Measurements from ENCODE around the gene KCNJ14. TPM values are rescaled to one million over a fixed set of nuclear protein-coding genes. Genes with fewer than 3 reads are reported as not detected.

The KCNJ14 gene
- total RNA-seq, 3 donors from 2014 or later (not counting 1 experiment from before 2014, with no cell fraction given), result 0.77 to 1.2 (median 0.85) TPM

DNA sequence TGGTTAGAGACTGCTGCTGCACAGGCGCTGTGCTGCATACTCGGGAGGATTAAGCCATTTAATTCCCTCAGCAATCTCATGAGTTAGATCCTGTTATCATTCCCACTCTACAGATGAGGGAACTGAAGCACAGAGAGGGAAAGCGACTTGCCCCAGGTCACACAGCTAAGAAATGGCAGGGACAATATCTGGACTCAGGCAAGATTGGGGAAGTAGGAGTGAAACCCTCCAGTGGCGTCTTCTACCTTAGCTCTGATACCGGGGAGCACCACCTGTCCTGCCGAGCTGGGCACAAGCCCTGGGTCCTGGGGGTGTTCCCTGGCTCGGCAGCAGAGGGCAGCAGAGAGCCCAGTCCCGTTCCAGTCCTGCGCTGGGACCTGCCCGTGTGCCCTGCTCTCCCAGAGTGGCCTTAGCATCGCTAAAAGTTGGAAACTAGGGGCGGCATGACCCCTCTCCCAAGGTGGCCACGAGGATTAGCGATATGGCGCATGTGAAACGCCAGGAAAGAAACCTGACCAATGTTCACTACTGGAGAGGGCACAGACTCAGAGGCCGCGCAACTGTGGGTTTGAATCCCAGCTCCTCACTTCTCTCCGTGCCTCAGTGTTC is 34.3 kb downstream of the KCNJ14 start:
- Mint-ChIP-seq H3K9me3 (no peaks in the 10 kb centered on the region), H3K36me3 (no peaks in the 10 kb centered on the region), H3K4me1 (peaks cover 22 to 39% of the 10 kb centered on the region in 2 donors), H3K27ac (no peak overlapping the region), H3K27me3 (ENCODE audit: low read depth in 2 of 2) (peaks cover 0 to 16% of the 10 kb centered on the region in 2 donors), H3K4me3 (peak overlapping the region; percentile 35)
- intact Hi-C loops (cut with micrococcal nuclease), result loop anchor here (5.0 kb wide), 1 partner anchor 148 kb away; the partner anchor contains the start of gene DBP
- Histone ChIP-seq H3K9me3 (ENCODE audit: control insufficient read depth, insufficient read depth, low read length) (no peaks in the 10 kb centered on the region), H3K27ac (ENCODE audit: low read length) (no peak overlapping the region), H3K27me3 (ENCODE audit: control insufficient read depth, insufficient read depth, low read length) (peaks cover 13% of the 10 kb centered on the region), H3K4me3 (ENCODE audit: low read length) (no peak overlapping the region), H3K36me3 (ENCODE audit: control insufficient read depth, insufficient read depth, low read length) (no peaks in the 10 kb centered on the region), H3K4me1 (ENCODE audit: control insufficient read depth, insufficient read depth, low read length) (peaks cover 42% of the 10 kb centered on the region)
- peak in 2 of 3 donors; percentile 19 to 28 for ATAC-seq
- DNase-seq, result peak; percentile 80 to 88
- TF ChIP-seq CTCF (IDR thresholded peaks at IDR 0.05), result peak; percentile 89
- 22% methylated on average over 19 of the region's 19 CpGs for WGBS (ENCODE audit: insufficient coverage)

DNA sequence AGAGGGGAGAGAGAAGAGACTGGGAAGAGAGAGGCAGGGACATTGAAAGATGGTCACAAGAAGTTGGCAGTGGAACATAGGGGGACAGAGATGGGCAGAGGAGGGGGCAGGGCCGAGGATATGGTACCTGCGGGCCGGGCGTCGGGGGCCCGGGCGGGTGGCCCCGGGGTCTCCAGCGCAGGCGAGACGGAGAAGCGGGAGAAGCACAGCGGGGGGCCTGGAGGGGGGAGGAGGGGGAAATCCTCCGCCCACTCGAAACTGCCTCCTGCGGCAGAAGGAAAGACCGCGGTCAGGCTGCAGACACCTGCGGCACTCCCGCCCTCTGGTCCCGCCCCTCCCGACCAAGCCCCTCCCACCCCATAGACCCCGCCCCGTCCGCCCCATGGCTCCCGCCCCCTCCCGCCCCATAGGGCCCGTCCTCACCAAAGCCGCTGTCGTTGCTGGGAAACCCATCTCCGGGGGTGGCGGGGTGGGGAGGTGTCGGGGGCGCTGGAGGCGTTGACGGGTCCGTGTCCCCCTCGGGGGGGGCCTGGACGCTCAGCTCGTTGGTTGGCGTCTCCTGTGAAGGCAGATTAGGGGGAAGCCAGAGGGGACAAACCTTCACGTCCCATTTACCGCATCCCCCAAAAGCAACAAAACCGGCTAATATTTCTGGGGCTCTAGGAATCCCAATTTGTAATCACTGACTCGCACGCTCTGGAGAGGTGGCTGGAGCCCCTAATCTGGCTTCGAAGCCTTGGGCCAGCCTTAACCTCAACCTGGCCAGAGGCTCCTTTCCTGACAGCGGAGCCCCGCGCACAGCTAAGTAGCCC is 35.8 kb downstream of the KCNJ14 start:
- H3K4me3 Mint-ChIP-seq, result peak overlapping the region; percentile 47
- ATAC-seq (peak in 2 of 3 donors; percentile 5 to 14), DNase-seq (peak; percentile 47 to 83)
- Histone ChIP-seq H3K36me3 (ENCODE audit: control insufficient read depth, insufficient read depth, low read length) (no peaks in the 10 kb centered on the region), H3K9me3 (ENCODE audit: control insufficient read depth, insufficient read depth, low read length) (no peaks in the 10 kb centered on the region), H3K4me1 (ENCODE audit: control insufficient read depth, insufficient read depth, low read length) (peaks cover 42% of the 10 kb centered on the region), H3K27ac (ENCODE audit: low read length) (no peak overlapping the region), H3K27me3 (ENCODE audit: control insufficient read depth, insufficient read depth, low read length) (peaks cover 20% of the 10 kb centered on the region), H3K4me3 (ENCODE audit: low read length) (no peak overlapping the region)
- H3K9me3 Mint-ChIP-seq, result no peaks in the 10 kb centered on the region
- H3K4me1 Mint-ChIP-seq, result peaks cover 26 to 44% of the 10 kb centered on the region in 2 donors
- no peak for TF ChIP-seq CTCF (IDR thresholded peaks at IDR 0.05)
- intact Hi-C loops (cut with micrococcal nuclease), result loop anchor here (5.0 kb wide), 1 partner anchor 146 kb away; the partner anchor contains the start of gene DBP
- peaks cover 8 to 16% of the 10 kb centered on the region in 2 donors for H3K27me3 Mint-ChIP-seq (ENCODE audit: low read depth in 2 of 2)
- no peaks in the 10 kb centered on the region for H3K36me3 Mint-ChIP-seq
- no peak overlapping the region for H3K27ac Mint-ChIP-seq
- WGBS (ENCODE audit: insufficient coverage), result 5% methylated on average over 45 of the region's 50 CpGs

- DNase-seq (no peak), ATAC-seq (no peak)
- H3K4me1 ChIP-seq (ENCODE audit: control insufficient read depth, insufficient read depth, low read length), result peaks cover 42% of the 10 kb centered on the region
- Mint-ChIP-seq H3K27me3 (ENCODE audit: low read depth in 2 of 2) (peaks cover 8 to 16% of the 10 kb centered on the region in 2 donors), H3K4me1 (peaks cover 26 to 44% of the 10 kb centered on the region in 2 donors), H3K9me3 (no peaks in the 10 kb centered on the region), H3K36me3 (no peaks in the 10 kb centered on the region), H3K27ac (peak overlapping the region; percentile 24 to 88), H3K4me3 (peak overlapping the region; percentile 67)
- WGBS (ENCODE audit: insufficient coverage), result 38% methylated on average over 10 of the region's 10 CpGs
- intact Hi-C loops (cut with micrococcal nuclease), result loop anchor here (2.0 to 5.0 kb wide), 2 partner anchors 23 to 146 kb away; partner anchors contain the start of genes CYTH2 and DBP
- H3K27ac ChIP-seq (ENCODE audit: low read length), result no peak overlapping the region
- peaks cover 22% of the 10 kb centered on the region for H3K27me3 ChIP-seq (ENCODE audit: control insufficient read depth, insufficient read depth, low read length)
- H3K9me3 ChIP-seq (ENCODE audit: control insufficient read depth, insufficient read depth, low read length), result no peaks in the 10 kb centered on the region
- no peak for TF ChIP-seq CTCF (IDR thresholded peaks at IDR 0.05)
- no peaks in the 10 kb centered on the region for H3K36me3 ChIP-seq (ENCODE audit: control insufficient read depth, insufficient read depth, low read length)
- H3K4me3 ChIP-seq (ENCODE audit: low read length), result no peak overlapping the region
Measured at GRCh38 chr19:48491793-48492123, 36.4 kb downstream of the KCNJ14 start.

Data from natural killer cell (primary cell).